HepG2 (cell line): ENCODE results near the gene RPL37A. TPM values are rescaled to one million over a fixed set of nuclear protein-coding genes. Genes with fewer than 3 reads are reported as not detected.

Experiments
- ATAC-seq: fragments of 200-7000 bp; cut with Tn5 transposase; 3 replicates; pipeline ENCODE4 v1.9.1; 2020; ENCODE audit warnings: mild to moderate bottlenecking, moderate library complexity
- BruUV-seq: library from RNA; stranded (reverse); fragments of 400-500 nt; replicated peaks from 2 replicates; lab custom pipeline; 2021; lab: Mats Ljungman, UMichigan
- CTCF ChIA-PET: fragments of 300-600 bp; formaldehyde crosslinking; extraction: SDS; loops from one replicate; lab custom pipeline; 2021; ENCODE audit warnings: low total read pairs, inconsistent platforms, low intra/inter-chr PET ratio; lab: Yijun Ruan, JAX
- POLR2A ChIA-PET: fragments of 350-600 bp; sonication (Branson Sonifier 250); formaldehyde crosslinking; loops from one replicate; lab custom pipeline; 2020; ENCODE audit warnings: antibody characterized with exemption, inconsistent platforms; lab: Yijun Ruan, JAX
- DNase-seq: peaks from one replicate; pipeline ENCODE4 v3.0.0-alpha.2; 2015; ENCODE audit warnings: low spot score
- FAIRE-seq: peaks from 3 replicates; lab custom pipeline; 2011; peaks lifted over from hg19 to GRCh38; lab: Jason Lieb, UNC
- H2AFZ ChIP-seq: one replicate; pipeline ENCODE4 v1.6.1; 2011; ENCODE audit warnings: low read length, inconsistent platforms
- H3K27ac ChIP-seq: fragments of 300-600 bp; 3 replicates; pipeline ENCODE4 v1.8.0; 2011; ENCODE audit warnings: mixed run types, mild to moderate bottlenecking, mixed read lengths, low read length, inconsistent platforms; ENCODE audit not compliant: insufficient read depth; ENCODE audit errors: extremely low read length
- H3K27me3 ChIP-seq, 2 experiments: fragments of 200-600 bp in 1 of 2; 2 replicates in 1 of 2; 3 replicates in 1 of 2; pipeline versions ENCODE4 v1.6.0 to v1.8.0; 2011; ENCODE audit warnings: low read length in 2 of 2, mild to moderate bottlenecking in 2 of 2, moderate library complexity in 2 of 2, inconsistent platforms in 1 of 2; ENCODE audit not compliant: insufficient read depth in 2 of 2, control insufficient read depth in 1 of 2
- H3K36me3 ChIP-seq, 2 experiments: fragments of 200-600 bp in 1 of 2; replicated peaks in 1 of 2; 2 replicates in 1 of 2; 3 replicates in 1 of 2; pipeline versions ENCODE4 v1.5.1 to v1.8.0; 2011; ENCODE audit warnings: low read length in 2 of 2, inconsistent platforms in 1 of 2; ENCODE audit not compliant: insufficient read depth in 2 of 2, control insufficient read depth in 1 of 2
- H3K4me1 ChIP-seq: 2 replicates; pipeline ENCODE4 v1.5.1; 2012; ENCODE audit warnings: low read length, inconsistent platforms; ENCODE audit not compliant: insufficient read depth
- H3K4me2 ChIP-seq: 2 replicates; pipeline ENCODE4 v1.6.0; 2011; ENCODE audit warnings: low read depth, low read length, inconsistent platforms
- H3K4me3 ChIP-seq, 3 experiments: fragments of 200-600 bp in 1 of 3; sonication (generic), shearing (Covaris generic) in 1 of 3; replicated peaks in 1 of 3; 2 replicates each; pipeline ENCODE4 v1.5.1; 2011 to 2016; ENCODE audit warnings: low read length in 3 of 3, inconsistent platforms in 2 of 3, low read depth in 2 of 3, mild to moderate bottlenecking in 2 of 3, control low read depth in 1 of 3, mixed read lengths in 1 of 3; ENCODE audit not compliant: insufficient read depth in 1 of 3
- H3K79me2 ChIP-seq: one replicate; pipeline ENCODE4 v1.6.1; 2011; ENCODE audit warnings: low read length, inconsistent platforms; ENCODE audit not compliant: insufficient read depth
- H3K9ac ChIP-seq: 2 replicates; pipeline ENCODE4 v1.6.0; 2011; ENCODE audit warnings: mild to moderate bottlenecking, low read depth, low read length, inconsistent platforms; ENCODE audit not compliant: insufficient read depth
- H3K9me3 ChIP-seq: 2 replicates; pipeline ENCODE4 v1.5.1; 2012; ENCODE audit warnings: mild to moderate bottlenecking, low read length
- H4K20me1 ChIP-seq: 2 replicates; pipeline ENCODE4 v1.6.0; 2011; ENCODE audit warnings: inconsistent platforms, mild to moderate bottlenecking, low read length, moderate library complexity; ENCODE audit not compliant: insufficient read depth
- ARNT2 ChIP-seq: sonication (generic); formaldehyde crosslinking; IDR thresholded peaks from 2 replicates; pipeline ENCODE4 v1.8.0; 2022; ENCODE audit warnings: mild to moderate bottlenecking, low read depth, missing genetic modification reagents, moderate library complexity
- ATRX ChIP-seq: sonication (generic); formaldehyde crosslinking; IDR thresholded peaks from 2 replicates; pipeline ENCODE4 v1.4.0; 2020; ENCODE audit warnings: missing genetic modification reagents, borderline replicate concordance
- CREBL2 ChIP-seq: sonication (generic); formaldehyde crosslinking; IDR thresholded peaks from 2 replicates; pipeline ENCODE4 v1.8.1; 2023; ENCODE audit warnings: missing genetic modification reagents, mild to moderate bottlenecking, borderline replicate concordance
- DPF2 ChIP-seq: sonication (generic); formaldehyde crosslinking; IDR thresholded peaks from 2 replicates; pipeline ENCODE4 v1.4.0; 2020; ENCODE audit warnings: mild to moderate bottlenecking, low read depth, missing genetic modification reagents, borderline replicate concordance
- GABPA ChIP-seq, 2 experiments: IDR thresholded peaks; 2 replicates each; pipeline ENCODE4 v1.6.1; 2011 to 2016; ENCODE audit warnings: low read depth in 2 of 2, low read length in 1 of 2, missing biosample characterization in 1 of 2, missing genetic modification characterization in 1 of 2
- KAT8 ChIP-seq: IDR thresholded peaks from 2 replicates; pipeline ENCODE4 v1.6.1; 2016; ENCODE audit warnings: missing genetic modification reagents, missing compliant biosample characterization
- KDM2A ChIP-seq: sonication (generic); formaldehyde crosslinking; IDR thresholded peaks from 2 replicates; pipeline ENCODE4 v1.4.0; 2020; ENCODE audit warnings: low read depth, missing genetic modification reagents, borderline replicate concordance
- MBD4 ChIP-seq: IDR thresholded peaks from 2 replicates; pipeline ENCODE4 v1.6.1; 2012; ENCODE audit warnings: low read length, inconsistent platforms, borderline replicate concordance
- MED1 ChIP-seq: sonication (generic); formaldehyde crosslinking; IDR thresholded peaks from 2 replicates; pipeline ENCODE4 v1.4.0; 2020; ENCODE audit warnings: missing genetic modification reagents
- MED13 ChIP-seq: sonication (generic); formaldehyde crosslinking; IDR thresholded peaks from 2 replicates; pipeline ENCODE4 v1.5.0; 2020; ENCODE audit warnings: missing genetic modification reagents
- NFATC3 ChIP-seq: sonication (generic); formaldehyde crosslinking; IDR thresholded peaks from 2 replicates; pipeline ENCODE4 v1.5.1; 2020; ENCODE audit warnings: mild to moderate bottlenecking, missing genetic modification reagents
- SRSF1 ChIP-seq: fragments of 200-400 bp; formaldehyde crosslinking; optimal IDR thresholded peaks from 2 replicates; pipeline ENCODE3; 2017; ENCODE audit warnings: mild to moderate bottlenecking, low read depth, low read length, moderate library complexity
- TERF1 ChIP-seq: sonication (generic); formaldehyde crosslinking; IDR thresholded peaks from 2 replicates; pipeline ENCODE4 v1.8.0; 2022; ENCODE audit warnings: mild to moderate bottlenecking, missing genetic modification reagents, moderate library complexity
- ZBTB38 ChIP-seq: sonication (generic); formaldehyde crosslinking; IDR thresholded peaks from 2 replicates; pipeline ENCODE4 v1.5.1; 2020; ENCODE audit warnings: mild to moderate bottlenecking, missing genetic modification reagents
- ZFYVE20 ChIP-seq: sonication (generic); formaldehyde crosslinking; IDR thresholded peaks from 2 replicates; pipeline ENCODE4 v1.8.0; 2023; ENCODE audit warnings: low read depth, mild to moderate bottlenecking, moderate library complexity, missing genetic modification reagents, borderline replicate concordance
- ZNF205 ChIP-seq: IDR thresholded peaks from 2 replicates; pipeline ENCODE4 v1.6.1; 2018; ENCODE audit warnings: missing biosample characterization, missing genetic modification reagents
- ZNF256 ChIP-seq: sonication (generic); formaldehyde crosslinking; conservative IDR thresholded peaks from 2 replicates; pipeline ENCODE4 v1.4.0; 2020; ENCODE audit warnings: missing genetic modification reagents
- ZNF512B ChIP-seq: sonication (generic); formaldehyde crosslinking; IDR thresholded peaks from 2 replicates; pipeline ENCODE4 v1.5.1; 2020; ENCODE audit warnings: missing genetic modification reagents, mild to moderate bottlenecking, borderline replicate concordance
- ZNF782 ChIP-seq: sonication (generic); formaldehyde crosslinking; IDR thresholded peaks from 2 replicates; pipeline ENCODE4 v1.4.0; 2020; ENCODE audit warnings: missing genetic modification reagents, mild to moderate bottlenecking, borderline replicate concordance
- WGBS: methylation state at CpG from one replicate; pipeline ENCODE4 v1.1.6; 2017; ENCODE audit warnings: low lambda C conversion rate; 5-methylcytosine and 5-hydroxymethylcytosine counted together
- in situ Hi-C: cut with HindIII; loops from 2 replicates; pipeline ENCODE4 v1.10.0; 2017; ENCODE audit warnings: low pct_unique_long_range_greater_than_20kb; ENCODE audit not compliant: extremely low pct_ligation_motif_present
- intact Hi-C: fragments of 100-400 bp; cut with micrococcal nuclease; formaldehyde crosslinking; loops from one replicate; pipeline ENCODE4 v1.10.0; 2022; ENCODE audit not compliant: unreplicated experiment
- polyA plus RNA-seq, 8 experiments: library from polyadenylated mRNA; depleted of rRNA in 3 of 8; stranded (reverse) in 7 of 8; unstranded in 1 of 8; fragments of >200 nt; fragmentation: Illumina TruSeq in 4 of 8; extraction: Trizol in 4 of 8; gene quantifications; 2 replicates each; pipeline versions ENCODE4 v1.2.1 to v1.2.3, GENCODE V29; 2011 to 2016; ENCODE audit warnings: low read depth in 4 of 8, missing spikeins in 1 of 8, mixed read lengths in 1 of 8; ENCODE audit not compliant: insufficient read depth in 1 of 8
- total RNA-seq, 5 experiments: library from RNA; depleted of rRNA; stranded (reverse); fragments of >200 nt; fragmentation: Illumina TruSeq; extraction: Trizol; gene quantifications; 2 replicates each; pipeline ENCODE4 v1.2.3, GENCODE V29; 2016; ENCODE audit warnings: low read depth in 1 of 5

RPL37A gene
- total and polyA plus RNA-seq, 2 of the 13 experiments (the other 11 are each of a cell fraction or from before 2014, with no cell fraction given) = 6,902 to 7,910 TPM

DNA sequence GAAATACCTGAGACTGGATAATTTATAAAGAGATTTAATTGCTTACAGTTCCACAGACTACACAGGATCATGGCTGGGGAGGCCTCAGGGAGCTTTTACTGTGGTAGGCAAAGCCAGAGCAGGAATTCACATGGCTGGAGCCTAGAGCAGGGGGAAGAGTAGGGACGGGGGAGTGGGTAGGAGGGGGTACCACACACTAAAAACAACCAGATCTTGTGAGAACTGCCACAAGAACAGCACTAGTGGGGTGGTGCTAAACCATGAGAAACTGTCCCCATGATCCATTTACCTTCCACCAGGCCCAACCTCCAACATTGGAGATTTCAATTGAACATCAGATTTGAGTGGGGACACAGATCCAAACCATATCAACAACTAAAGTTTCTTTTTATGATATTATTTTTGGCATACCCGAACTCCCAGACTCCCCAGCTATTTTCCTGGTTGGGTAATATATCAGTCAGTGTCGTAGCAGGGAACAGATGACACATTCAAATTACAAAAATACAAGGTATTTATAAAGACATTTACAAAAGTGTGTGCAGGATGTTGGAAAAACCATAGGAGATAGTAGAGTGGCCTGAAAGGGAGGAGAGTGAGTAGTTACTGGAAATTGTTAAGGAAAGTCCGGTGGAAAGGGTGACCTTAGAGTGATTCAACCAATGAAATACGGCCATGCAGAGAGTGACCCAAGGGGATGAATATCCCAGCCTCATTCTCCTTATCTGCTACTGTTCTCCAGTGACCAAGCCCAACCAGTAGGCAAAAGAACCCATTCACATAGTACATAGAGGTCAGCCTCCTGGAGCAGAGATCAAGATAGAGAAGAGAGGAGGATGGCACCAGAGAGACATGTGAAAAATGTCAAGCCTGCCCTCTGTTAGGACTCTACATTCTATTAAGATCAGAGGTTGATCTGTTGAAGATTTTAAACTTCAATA is 8.8 kb downstream of the RPL37A start:
- H3K9ac ChIP-seq = no peak overlapping the region
- no peak overlapping the region for H3K4me3 ChIP-seq
- no TSS peak for BruUV-seq
- no peaks in the 10 kb centered on the region for H3K79me2 ChIP-seq
- intact Hi-C loops = no loop called here
- peak; percentile 37 for ATAC-seq
- 94% methylated on average over 5 of the region's 5 CpGs for WGBS
- H2AFZ ChIP-seq = no peak overlapping the region
- DNase-seq = no peak
- peaks cover 15% of the 10 kb centered on the region for H3K4me1 ChIP-seq
- peaks cover 4 to 28% of the 10 kb centered on the region in 2 experiments; a peak in 4 of 5 replicates for H3K36me3 ChIP-seq
- in situ Hi-C loops = loop anchor here (25.0 kb wide), 2 partner anchors 830 to 1005 kb away; no protein-coding TSS in a partner anchor
- POLR2A ChIA-PET = interaction anchor here (1.0 to 2.8 kb wide), 6 partner anchors 9 to 95 kb away, joined by 3 to 16 read pairs (median 4); partner anchors contain the start of genes RPL37A and SMARCAL1
- H3K27ac ChIP-seq = no peak overlapping the region
- H3K4me2 ChIP-seq = no peak overlapping the region
- peaks cover 25% of the 10 kb centered on the region for H4K20me1 ChIP-seq
- H3K9me3 ChIP-seq = no peaks in the 10 kb centered on the region
- FAIRE-seq = no peak
- CTCF ChIA-PET = no interaction called here
- H3K27me3 ChIP-seq = no peaks in the 10 kb centered on the region
- TF ChIP-seq SRSF1 = no peak
- TF ChIP-seq DPF2 (CRISPR knock-in tag) = no peak
- TF ChIP-seq KAT8 = no peak
- TF ChIP-seq CREBL2 (CRISPR knock-in tag) = no peak
- TF ChIP-seq KDM2A (CRISPR knock-in tag) = 0 out of 2 replicates have a peak, but pooled peaks have one; percentile 17
- TF ChIP-seq GABPA (IDR thresholded peaks at IDR 0.05; ENCODE audit: low read depth, low read length) = no peak
- TF ChIP-seq GABPA (CRISPR knock-in tag; IDR thresholded peaks at IDR 0.05; ENCODE audit: low read depth) = no peak
- TF ChIP-seq ZNF512B (CRISPR knock-in tag) = no peak
- TF ChIP-seq ZNF782 (CRISPR knock-in tag) = no peak
- TF ChIP-seq MED13 = no peak
- no peak for TF ChIP-seq ZBTB38 (CRISPR knock-in tag)
- TF ChIP-seq ATRX (CRISPR knock-in tag) = no peak
- no peak for TF ChIP-seq TERF1 (CRISPR knock-in tag)
- no peak for TF ChIP-seq MED1
- no peak for TF ChIP-seq ARNT2 (CRISPR knock-in tag)
- no peak for TF ChIP-seq ZNF205 (CRISPR knock-in tag)
- TF ChIP-seq ZNF256 (CRISPR knock-in tag) = no peak
- TF ChIP-seq NFATC3 (CRISPR knock-in tag) = no peak
- TF ChIP-seq ZFYVE20 (CRISPR knock-in tag) = no peak
- peak; percentile 75; the same call in 1 of the 2 replicates for TF ChIP-seq MBD4
